GM19025 (cell line): ENCODE measurements around the gene BTRC.
"Not testable (repeated sequence)": the region's sequence is repeated elsewhere in the genome, so short reads cannot be mapped to it uniquely, and the experiment has no call there.

Source experiments
- ATAC-seq: cut with Tn5 transposase; IDR thresholded peaks from one replicate; pipeline ENCODE4 v1.9.1; 2021; ENCODE audit warnings: mild to moderate bottlenecking, low read depth, moderate library complexity; ENCODE audit not compliant: unreplicated experiment

Gene BTRC

DNA sequence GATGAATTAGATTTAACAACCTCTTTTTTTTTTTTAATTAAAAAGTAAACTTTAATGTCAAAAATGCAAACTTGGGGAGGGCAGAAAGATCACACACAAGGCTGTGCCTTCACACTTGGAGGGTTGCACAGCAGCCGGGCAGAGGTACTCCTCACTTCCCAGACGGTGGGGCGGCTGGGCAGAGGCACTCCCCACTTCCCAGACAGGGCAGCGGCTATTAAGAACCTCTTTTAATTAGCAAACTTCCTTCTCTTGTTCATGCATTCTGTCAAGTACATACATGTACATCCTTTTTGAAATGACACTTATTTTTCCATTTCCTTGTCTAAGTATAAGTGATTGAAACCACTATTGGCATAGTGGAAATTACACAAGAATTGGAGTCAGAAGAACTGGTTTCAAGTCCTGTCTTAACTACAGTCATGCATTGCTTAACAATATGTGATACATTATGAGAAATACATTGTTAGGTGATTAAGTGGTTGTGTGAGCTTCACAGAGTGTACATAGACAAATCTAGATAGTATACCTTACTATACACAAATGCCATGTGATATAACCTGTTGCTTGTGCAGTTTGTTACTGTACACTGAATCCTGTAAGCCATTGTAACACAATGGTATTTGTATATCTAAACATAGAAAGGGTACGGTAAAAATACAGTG lies 26.5 kb downstream of the BTRC start:
- ATAC-seq = no peak

DNA sequence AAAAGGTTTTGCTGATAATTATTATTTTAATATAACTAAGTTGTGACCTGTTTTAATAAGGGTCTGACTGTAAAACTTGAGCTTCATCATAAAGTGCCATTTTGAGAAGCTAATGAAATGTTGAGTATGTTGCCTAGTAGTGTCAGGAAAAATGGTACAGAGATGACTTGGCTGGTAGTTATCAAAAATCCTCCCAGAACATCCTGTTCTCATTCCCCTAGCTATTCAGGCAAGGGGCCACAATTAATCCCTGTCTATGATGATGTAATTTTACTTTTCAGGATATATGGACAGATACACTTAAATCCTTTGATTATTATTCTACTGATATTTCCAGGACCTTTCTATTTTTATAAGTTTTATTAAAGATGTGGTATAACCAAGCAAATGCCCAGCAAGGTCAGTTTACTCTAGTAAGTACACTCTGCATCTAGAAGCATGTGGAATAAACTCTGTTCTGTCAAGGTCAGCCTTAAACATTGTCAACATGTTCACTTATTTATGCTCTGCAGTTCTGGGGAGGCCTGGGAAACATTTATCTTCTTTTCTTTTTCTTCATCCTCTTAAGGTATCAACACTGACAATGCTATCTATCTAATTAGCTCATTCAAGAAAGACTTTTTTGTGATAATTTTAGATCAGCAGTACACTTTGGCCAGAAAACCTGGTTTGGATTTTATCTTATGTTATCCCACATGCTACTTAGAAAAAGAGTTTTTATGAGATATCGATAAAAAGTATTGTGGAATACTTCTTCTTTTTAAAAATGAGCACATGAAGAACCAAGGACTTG lies 32.1 kb downstream of the BTRC start:
- ATAC-seq = no peak

DNA sequence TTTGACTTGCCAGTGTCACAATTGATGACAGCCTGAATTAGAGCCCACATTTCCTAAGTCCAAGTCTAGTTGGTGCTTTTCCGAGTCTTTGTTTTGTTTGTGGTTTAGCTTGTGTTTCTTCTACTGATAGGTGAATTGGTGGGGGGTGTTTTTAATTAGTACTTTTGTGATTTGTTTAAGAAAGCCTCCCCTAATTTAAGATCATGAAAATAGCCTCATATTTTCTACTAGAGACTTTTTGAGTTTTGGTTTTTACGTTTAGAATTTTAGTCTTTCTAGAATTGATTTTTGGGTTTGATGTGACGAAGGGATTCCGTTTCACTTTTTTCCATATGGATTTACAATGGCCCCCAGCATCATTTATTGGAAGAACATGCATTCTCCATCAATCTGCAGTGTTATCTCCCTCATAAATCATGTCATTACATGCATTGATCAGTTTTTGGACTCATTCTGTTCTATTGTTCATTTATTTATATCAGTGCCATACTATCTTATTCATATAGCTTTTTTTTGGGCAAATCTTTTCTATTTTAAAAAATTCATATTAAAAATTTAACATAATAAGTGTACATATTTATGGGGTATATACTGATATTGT lies 32.8 kb downstream of the BTRC start:
- no peak for ATAC-seq

DNA sequence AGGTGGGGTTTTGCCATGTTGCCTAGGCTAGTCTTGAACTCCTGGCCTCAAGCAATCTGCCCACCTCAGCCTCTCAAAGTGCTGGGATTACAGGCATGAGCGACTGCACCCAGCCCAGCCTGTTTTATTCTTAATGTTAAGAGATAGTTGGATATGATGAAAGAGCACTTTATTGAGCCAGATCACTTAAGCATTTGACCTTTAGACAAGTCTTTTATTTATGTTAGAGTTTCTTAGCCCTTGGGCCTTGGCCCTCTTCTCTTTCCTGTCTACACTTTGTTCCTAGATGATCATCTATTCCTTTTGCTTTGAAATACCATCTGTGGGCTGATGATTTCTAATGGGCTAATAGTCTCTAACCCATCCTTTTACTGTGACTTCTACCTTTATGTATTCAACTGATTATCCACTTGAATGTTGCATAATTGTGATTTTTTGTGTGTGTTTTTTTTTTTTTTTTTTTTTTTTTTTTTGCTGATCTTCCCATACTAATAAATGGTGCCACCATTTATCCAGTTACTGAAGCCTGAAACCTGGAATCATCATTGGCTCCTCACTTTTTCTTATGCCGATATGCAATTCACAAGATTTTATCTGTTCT lies 34.8 kb downstream of the BTRC start:
- no peak for ATAC-seq

DNA sequence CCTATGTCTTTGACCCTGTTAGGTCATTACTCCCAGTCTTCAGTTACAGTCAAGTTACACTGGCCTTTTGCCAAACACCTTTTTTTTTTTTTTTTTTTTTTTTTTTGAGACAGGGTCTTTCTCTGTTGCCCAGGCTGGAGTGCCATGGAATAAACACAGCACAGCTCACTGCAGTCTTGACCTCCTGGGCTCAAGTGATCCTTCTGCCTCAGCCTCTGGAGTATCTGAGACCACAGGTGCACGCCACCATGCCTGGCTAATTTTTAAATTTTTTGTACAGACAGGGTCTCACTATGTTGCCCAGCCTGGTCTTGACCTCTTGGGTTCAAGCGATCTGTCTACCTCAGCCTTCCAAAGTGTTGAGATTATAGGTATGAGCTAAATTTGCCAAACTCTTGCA lies 35.6 kb downstream of the BTRC start:
- not testable (repeated sequence) for ATAC-seq

DNA sequence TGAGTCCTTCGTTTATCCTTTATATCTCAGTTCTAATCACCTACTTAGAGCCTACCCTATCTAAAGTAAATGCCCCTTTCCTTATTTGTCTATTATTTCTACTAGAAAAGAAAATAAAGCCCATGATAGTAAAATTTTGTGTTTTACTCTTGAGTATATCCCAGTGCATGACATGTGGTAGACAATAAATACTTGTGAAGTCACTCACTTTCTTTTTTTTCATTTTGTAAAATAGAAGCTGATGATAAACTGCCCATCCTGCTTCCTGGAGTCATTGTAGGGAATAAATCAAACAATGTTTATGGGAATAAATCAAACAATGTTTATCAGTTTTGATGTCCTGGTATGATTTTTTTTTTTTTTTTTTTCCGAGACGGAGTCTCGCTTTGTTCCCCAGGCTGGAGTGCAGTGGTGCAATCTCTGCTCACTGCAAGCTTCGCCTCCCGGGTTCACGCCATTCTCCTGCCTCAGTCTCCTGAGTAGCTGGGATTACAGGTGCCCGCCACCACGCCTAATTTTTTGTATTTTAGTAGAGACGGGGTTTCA lies 36.1 kb downstream of the BTRC start:
- ATAC-seq = no peak

DNA sequence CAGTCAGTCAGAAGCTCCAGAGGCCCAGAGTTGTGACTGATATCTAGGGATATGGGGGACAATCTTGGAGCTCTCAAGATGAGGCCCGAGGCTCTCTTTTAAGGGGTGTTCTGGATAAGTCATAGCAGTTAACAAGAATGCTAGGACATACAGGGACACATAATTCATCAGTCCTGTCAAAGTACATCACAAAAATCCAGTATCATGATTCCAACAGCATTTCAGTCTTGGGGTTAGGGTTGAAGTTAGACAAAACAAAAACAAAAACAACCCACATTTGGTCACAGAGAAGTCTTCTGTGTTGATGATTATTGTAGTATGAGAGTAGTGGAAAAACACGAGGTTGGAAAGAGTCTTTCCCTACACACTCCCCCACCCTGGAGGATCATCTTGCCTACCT lies 39.4 kb downstream of the BTRC start:
- no peak for ATAC-seq

DNA sequence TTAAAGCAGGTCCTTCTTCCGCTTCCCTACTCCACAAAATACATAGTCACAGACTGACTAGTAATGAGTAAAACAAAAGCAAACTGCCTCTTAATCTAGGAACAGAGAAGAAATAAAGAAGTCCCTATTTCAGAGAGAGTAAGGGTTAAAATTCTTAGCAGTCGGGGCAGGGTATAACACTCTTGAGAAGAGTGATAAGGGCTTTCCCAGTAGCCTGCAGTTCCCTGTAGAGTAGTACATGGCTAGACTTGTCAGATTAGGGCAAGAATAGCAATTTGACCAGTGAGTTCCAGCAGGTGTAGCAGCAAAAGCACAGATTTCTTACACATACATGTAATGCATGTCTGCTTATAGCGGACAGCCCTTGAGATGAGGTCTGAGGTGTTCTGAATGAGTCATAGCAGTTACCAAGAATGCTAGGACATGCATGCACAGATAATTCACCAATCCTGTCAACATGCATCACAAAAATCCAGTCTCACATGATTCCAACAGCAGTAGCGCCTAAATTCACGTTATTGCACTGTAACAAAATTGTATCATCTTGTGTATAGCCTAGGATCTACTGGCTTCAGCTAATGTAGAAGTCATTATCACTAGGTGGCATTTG lies 40.7 kb downstream of the BTRC start:
- no peak for ATAC-seq

DNA sequence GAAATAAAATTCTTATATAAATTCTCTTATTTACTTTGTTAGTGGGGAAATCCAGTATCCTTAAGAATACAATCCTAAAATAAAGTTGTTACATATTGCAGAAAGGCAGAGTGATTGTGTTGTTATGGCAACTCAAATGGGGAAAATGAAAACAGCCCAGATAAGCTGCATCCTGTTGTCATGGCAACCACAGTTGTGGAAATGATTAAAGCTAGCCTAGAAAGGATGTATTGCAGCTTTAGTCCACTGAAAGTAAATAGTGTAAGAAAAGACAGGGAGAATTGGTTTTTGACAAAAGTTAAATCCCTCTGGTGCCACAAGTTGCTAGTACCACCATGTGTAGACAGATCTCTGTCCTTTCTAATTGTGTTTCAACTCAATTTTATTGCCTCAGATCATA lies 43.2 kb downstream of the BTRC start:
- ATAC-seq = no peak

DNA sequence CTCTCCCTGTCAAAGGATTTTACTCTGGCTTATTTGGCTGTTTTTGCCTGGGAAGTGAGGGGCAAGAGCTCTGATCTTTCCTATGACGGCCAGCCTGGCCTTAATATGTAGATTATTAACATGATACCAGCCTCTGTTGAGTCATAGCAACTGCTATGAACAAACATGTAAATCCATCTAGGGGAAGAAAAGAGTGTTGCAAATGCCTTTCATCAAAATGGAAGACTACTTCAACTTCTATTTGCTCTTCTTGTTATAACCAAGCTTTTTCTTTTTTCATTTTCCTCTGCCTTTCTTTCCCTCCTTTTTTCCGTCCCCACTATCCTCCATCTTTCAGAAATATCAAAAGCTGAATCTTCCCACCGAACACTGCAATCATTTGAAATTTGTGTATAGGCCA lies 46.6 kb downstream of the BTRC start:
- no peak for ATAC-seq

DNA sequence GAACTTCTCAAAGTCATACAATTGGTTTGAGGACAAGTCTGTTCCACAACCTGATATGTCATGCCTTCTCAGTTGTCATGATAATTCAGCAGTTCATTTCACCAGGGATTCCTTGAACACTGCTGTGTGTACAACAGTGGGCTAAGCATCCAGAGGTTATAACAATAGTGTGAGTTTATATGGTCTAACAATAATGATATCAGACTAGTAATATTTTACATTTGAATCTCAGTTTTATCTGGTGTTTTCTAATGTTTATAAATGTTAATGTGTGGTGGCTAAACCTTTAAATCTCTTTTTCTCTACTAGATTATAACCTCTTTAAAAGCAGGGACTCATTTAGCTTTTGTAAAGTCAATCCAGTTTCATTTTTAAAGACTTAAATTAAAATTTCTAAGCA lies 48.7 kb downstream of the BTRC start:
- ATAC-seq = no peak

DNA sequence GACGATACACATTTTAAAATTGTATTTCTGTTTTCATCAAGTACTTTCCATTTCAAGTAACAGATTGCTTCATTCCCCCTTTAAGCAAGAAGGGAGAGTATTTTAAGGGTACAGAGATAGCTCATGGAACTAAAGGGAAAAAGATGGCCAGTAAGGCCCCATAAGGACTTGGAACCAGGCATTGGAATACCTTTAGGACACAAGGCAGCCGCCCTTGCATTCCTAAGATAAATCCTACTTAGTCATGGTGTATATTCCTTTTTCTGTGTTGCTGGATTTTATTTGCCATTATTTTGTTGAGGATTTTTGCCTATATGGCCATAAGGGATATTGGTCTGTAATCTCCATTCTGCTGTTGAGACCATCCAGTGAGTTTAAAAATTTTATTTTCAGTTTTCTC lies 49.2 kb downstream of the BTRC start:
- no peak for ATAC-seq

DNA sequence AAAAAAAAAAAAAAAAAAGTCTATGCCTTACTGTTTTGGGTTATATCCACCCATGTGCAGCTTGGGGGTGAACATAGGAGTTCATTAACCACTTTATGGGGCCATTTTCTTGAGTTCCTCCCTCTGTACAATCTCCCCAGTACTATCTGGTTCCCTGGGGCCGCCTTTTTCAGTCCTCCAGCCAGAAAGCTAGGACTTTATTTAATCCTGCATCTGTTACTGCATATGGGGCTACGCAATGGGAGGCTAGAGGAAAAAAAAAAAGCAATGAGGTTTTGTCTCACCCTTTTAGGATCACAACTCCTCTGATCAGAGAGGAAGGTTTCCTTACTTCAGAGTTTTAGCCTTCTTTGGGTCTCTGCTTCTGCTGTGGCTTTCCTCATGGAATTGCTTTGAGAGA lies 51.0 kb downstream of the BTRC start:
- ATAC-seq = no peak

DNA sequence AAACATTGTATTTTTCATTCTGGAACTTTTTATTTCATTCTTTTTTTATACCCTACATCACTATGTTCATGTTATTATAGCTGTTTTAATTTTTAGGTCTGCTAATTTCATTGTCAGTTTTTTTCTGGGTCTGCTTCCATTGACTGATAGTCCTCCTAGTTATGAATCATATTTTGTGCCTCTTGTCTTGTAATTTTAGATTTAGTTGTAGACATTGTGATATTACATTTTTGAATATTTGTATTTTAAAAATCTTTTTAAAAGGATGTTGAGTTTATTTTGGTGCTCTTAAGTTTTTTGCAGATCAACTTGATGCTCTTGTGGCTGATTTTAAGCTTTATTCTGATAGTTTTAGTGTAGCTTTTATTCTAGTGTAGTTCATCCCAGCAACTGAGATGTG lies 57.6 kb downstream of the BTRC start:
- ATAC-seq = no peak

DNA sequence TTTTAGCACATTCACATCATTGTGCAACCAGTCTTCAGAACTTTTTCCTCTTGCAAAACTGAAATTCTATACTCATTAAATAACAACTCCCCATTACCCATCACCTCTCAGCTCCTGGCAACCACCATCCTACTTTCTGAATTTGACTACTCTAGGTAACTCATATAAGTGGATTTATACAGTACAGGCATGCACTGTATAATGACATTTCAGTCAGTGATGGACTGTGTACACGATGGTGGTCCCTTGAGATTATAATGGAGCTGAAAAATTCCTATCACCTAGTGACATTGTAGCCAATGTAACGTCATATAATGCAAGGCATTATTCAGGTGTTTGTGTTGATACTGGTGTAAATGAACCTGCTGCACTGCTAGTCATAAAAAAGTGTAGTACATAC lies 60.1 kb downstream of the BTRC start:
- no peak for ATAC-seq

DNA sequence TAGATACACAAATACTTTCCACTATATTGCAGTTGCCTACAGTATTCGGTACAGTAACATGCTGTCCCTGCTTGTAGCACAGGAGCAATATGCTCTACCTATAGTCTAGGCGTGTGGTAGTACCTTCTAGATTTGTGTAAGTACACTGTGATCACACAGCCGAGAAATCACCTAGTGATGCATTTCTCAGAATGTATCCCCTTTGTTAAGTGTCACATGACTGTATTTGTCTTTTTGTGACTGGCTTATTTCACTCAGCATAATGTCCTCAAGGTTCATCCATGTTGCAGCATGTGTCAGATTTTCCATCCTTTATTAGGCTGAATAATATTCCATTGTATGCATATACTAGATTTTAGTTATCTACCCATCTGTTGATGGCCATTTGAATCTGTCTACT lies 61.9 kb downstream of the BTRC start:
- no peak for ATAC-seq

DNA sequence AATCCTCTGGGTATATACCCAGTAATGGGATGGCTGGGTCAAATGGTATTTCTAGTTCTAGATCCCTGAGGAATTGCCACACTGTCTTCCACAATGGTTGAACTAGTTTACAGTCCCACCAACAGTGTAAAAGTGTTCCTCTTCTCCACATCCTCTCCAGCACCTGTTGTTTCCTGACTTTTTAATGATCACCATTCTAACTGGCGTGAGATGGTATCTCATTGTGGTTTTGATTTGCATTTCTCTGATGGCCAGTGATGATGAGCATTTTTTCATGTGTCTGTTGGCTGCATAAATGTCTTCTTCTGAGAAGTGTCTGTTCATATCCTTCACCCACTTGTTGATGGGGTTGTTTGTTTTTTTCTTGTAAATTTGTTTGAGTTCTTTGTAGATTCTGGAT lies 68.0 kb downstream of the BTRC start:
- not testable (repeated sequence) for ATAC-seq

DNA sequence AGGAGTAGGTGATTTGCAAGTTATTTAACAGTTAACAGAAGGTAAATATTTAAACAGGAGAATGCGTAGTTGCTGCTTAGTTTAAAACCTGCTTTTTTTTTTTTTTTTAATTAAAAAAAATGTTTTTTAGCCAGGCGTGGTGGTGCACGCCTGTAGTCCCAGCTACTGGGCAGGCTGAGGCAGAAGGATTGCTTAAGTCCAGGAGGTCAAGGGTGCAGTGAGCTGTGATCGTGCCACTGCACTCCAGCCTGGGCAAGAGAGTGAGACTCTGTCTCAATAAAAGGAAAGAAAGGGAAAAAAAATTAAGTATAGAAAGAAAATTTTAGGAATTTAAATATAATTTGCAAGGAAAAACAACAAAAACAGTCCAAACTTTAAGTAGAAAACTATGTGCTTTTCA lies 71.6 kb downstream of the BTRC start:
- no peak for ATAC-seq

DNA sequence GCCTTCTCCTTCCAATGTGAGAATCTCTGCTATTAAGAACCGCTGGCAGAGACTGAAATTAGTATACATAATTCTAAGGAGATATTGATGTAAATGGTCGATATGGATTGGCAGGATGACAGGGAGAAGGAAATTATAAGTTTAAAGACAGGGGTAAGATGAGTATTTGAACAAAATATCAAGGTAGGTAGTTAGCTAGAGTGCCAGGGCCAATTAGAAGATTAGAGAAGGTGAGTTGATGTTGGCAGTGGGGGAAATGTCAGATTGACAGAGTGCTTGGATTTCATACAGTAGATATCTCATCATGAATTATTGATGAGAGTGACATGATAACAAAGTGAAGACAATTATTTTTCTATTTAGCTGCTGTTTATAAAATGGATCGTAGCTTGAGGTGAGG lies 74.1 kb downstream of the BTRC start:
- no peak for ATAC-seq

DNA sequence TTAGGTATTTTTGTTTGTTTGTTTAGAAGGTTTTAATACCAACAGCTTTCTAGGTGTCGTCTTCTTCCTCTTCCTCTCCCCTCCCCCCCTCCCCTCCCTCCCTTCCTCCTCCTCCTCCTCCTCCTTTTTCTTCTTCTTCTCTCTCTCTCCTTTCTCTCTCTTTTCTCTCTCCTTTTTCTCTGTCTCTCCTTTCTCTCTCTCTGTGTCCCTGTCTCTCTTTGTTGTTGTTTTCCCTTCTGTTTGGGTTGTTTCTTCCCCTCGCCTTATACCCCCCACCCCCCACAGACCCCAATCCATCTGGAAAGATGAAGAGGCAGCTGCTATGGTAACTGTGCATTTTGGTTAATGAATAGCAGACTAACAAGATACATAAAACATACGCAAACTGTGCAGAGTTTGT lies 75.5 kb downstream of the BTRC start:
- ATAC-seq = no peak

DNA sequence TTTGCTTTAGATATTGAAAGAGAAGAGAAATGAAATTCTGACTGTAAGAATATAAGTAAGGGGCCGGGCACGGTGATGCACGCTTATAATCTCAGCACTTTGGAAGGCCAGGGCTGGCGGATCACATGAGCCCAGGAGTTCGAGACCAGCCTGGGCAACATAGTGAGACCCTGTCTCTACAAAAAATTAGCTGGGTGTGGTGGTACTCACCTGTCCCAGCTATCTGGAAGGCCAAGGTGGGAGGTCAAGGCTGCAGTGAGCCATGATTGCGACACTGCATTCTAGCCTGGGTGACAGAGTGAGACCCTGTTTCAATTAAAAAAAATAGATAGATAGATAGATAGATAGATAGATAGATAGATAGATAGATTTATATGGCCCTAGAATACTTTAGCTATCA lies 82.3 kb downstream of the BTRC start:
- no peak for ATAC-seq
